NCI-H69 (cell line): ENCODE results near the gene SNCG.
"Not testable (repeated sequence)": the region's sequence is repeated elsewhere in the genome, so short reads cannot be mapped to it uniquely, and the experiment has no call there.

Source experiments
- DNase-seq: peaks from one replicate; lab custom pipeline; 2025; lab: John Stamatoyannopoulos, UW

Gene SNCG

GRCh38 chr10:86958116-86958900 is at the start of gene SNCG:
Gene SNCG (plus strand): TSS chr10:86958599. CDS start chr10:86958698, 99 bp downstream.
- peak; percentile 68 for DNase-seq

- no peak for DNase-seq
Measured at GRCh38 chr10:86914734-86915133, 43.7 kb upstream of the SNCG start.

GRCh38 chr10:86918022-86918471 is 40.4 kb upstream of the SNCG start:
- no peak for DNase-seq

DNA sequence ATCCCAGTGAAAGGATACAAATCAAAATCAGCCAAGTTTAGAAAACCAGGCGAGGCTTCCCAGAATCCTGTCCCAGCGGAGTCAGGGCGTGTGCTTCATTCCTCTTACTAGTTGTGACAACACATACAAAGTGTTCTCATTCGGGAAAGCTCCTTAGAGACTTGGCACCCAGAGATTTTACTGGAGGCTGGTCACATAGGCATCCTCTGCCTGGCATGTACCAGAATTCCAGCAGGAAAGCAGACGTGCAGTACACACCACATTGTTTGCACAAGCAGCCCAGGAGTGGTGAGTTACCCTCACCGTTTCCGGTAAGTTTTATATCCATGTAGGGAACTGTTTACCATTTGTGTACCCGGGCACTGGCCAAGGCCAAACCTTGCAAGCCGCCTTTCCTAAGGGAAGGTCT is 35.8 kb upstream of the SNCG start:
- no peak for DNase-seq

DNA sequence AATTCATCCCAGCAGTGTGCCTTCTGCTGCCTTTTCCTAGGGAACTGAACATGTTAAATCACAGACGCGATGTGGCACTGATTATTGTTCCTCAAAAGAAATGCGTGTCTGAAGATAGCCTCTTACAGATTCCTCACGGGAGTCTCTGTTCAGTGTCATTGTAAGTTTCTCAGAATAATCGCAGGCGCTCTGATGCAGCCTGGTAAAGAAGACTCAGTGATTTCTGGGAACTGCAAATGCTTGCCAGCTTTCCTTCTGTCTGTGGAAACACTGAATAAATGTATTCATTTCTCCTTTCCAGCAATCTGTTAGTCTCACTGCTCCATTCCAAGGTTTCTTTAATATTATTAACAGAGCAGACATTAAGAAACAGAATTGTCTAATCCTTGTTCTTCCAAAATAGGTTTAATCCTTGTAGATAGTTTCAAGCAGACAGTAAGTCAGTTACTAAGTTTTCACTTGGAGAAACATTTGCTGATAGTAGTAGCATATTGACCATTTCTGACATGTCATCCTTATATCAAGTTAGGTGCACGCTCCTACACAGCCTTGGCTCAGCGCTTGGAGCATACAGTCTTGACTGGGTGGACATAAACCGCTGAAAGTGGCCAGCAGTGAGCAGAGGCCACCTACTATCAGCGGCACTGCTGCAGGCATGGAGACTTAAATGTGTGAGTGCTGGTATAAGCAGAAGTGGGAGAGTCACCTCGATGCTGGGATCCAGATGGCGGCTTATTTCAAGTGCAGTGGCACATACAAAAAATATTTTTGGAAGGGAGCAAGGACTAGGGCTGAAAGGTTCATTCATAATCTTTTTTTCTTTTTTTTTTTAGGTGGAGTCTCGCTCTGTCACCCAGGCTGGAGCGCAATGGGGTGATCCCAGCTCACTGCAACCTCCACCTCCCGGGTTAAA is 28.7 kb upstream of the SNCG start:
- no peak for DNase-seq

GRCh38 chr10:86931872-86932271 is 26.5 kb upstream of the SNCG start:
- DNase-seq, result no peak

GRCh38 chr10:86932674-86933073 is 25.7 kb upstream of the SNCG start:
- no peak for DNase-seq

DNA sequence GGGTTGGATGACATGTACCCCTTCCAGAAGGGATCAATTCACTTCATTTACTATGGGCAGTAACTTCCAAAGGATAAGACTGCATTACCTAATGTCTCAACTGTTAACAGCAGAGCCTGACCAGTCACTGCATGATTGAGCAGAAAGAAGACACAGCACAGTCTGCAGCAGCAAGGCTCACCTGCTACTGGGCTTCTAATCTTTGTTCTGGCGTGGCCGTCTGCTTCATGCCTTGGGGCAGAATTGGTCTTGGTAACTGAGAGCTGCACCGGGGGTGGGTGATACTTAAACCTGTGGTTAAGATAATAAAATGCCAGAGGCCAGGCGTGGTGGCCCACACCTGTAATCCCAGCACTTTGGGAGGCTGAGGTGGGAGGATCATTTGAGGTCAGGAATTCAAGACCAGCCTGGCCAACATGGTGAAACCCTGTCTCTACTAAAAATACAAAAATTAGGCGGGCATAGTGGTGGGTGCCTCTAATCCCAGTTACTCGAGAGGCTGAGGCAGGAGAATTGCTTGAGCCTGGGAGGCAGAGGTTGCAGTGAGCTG is 24.2 kb upstream of the SNCG start:
- peak; percentile 77 for DNase-seq

DNA sequence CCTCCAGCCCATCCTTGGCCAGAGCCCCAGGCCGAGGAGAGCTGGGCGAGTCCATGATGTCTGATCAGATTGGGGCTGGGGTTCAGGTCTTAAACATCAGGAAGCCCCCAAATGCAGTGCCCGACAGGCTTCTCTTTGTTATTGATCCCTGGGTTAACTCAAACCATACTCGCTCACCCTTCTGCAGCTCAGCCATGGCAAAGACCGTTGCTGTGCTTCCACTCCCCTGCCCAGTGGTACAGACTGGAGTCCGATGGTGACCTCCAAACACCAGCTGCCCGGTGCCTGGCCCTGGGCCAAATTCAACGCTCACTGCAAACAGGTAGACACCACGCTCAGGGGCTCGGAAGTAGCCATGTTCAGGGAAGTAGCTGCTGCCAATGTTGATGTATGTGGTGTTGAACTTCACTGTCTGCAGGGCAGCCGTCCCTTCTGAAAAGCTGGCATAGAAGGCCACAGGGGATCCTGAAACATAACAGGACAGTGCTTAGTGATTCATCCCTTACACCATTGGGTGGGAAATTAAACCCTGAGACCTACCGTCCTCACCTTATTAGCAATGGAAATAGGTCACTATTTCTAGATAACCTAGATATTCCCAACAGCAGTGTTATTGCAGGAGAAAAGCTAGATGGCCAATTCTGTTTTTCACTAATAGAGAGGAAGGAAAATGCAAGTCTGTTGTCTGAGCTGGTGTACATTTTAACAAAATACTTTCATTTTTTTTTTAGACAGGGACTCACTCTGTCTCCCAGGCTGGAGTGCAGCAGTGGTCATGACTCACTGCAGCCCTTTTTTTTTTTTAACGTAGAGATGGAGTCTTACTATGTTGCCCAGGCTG is 21.5 kb upstream of the SNCG start:
- peak; percentile 58 for DNase-seq

DNA sequence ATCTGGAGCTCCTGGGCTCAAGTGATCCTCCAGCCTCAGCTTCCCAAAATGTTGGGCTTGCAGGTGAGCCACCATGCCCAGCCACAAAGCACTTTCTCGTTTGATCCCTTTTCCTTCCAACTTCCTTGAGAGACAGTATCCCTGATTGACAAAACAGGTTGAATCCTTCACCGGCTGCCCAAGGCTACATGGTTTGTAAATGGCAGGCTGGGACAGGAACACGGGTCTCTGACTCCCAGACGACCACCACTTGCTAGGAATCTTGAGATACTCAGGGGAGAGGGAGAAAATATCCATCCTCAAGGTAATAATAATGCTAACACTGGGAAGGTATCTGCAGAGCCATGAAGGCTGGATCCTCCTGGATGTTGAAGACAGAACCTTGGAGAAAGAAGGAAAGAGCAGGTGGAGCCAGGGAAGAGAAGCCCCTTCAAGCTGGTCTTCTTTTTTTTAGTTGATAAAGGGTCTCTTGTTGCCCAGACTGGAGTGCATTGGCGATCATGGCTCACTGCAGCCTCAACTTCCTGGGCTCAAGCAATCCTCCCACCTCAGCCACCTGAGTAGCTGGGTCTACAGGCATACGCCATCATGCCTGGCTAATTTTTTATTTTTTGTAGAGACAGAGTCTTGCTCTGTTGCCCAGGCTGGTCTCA is 20.8 kb upstream of the SNCG start:
- DNase-seq, result no peak

GRCh38 chr10:86938260-86938659 is 20.1 kb upstream of the SNCG start:
- no peak for DNase-seq

DNA sequence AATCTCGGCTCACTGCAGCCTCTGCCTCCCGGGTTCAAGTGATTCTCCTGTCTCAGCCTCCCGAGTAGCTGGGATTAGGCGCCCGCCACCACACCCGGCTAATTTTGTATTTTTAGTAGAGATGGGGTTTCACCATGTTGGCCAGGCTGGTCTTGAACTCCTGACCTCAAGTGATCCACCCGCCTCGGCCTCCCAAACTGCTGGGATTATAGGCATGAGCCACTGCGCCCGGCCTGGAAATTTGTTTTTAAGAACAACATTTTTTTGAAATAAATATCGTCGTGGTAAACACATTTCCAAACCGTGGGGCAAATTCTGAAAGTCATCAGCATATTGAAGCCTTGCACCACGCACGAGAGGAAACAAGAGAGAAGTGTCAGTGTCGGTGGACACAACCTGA is 18.3 kb upstream of the SNCG start:
- not testable (repeated sequence) for DNase-seq

- no peak for DNase-seq
Measured at GRCh38 chr10:86940677-86941076, 17.7 kb upstream of the SNCG start.

GRCh38 chr10:86941426-86941825 is 17.0 kb upstream of the SNCG start:
- no peak for DNase-seq

DNA sequence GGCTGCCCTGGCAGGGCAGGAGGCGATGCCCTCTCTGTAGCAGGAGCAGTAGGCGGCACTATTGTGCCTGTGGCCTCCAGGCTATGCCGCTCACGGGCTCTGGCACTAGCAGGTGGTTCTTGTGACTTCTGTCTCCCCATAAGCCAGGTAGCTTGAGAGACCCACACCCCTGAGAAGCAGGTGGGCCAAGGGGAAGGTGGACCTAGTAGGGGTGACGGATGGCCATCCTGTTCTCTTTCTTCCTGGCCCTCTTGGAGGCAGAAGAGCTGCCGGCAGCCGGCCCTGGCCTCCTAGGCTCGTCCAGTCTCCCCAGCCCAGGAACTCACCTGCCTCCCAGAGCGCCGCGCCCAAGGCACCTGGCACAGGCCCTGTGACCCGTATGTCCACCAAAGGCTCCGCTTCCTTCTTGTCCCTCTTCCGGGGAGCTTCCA is 16.4 kb upstream of the SNCG start:
- DNase-seq, result no peak

DNA sequence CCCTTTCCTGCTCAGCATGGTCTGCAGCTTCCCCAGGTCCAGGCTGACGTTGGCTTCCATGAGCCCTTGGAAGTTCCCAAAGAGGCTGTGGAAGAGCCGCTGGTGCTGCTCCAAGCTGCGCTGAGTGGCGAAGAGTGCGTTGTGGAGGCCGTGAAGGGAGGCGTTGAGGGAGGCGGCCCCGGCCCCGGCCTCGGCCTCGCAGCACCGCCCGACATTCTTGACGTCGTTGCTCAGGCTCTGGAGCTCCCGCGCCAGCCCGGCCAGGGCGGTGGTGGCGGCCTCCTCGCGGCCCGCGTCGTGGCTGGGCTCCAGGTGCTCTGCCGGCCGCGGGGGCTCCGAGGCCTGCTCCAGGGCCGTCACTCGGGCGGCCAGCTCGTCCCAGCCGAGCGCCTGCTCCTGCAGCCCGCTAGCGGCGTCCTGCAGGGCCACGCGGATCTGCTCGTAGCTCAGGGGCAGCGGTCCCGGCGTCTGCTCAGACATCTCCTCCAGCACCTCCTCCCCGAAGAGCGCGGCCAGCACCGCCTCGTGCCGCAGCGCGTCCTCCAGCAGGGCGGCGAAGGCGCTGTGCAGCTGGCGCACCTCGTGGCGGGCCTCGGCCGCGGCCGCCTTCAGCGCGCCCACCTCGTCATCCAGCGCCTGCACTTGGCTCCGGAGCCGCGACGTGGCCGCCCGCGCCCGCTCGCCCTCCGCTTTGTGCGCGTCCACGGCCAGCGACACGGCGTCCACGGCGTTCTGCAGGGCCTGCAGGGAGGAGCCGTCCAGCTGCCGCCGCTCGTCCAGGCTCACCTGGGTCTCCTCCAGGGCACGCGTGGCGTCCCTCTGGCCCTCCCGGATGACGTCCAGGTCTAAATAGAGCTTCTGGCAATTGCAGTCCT is 15.7 kb upstream of the SNCG start:
- no peak for DNase-seq

DNA sequence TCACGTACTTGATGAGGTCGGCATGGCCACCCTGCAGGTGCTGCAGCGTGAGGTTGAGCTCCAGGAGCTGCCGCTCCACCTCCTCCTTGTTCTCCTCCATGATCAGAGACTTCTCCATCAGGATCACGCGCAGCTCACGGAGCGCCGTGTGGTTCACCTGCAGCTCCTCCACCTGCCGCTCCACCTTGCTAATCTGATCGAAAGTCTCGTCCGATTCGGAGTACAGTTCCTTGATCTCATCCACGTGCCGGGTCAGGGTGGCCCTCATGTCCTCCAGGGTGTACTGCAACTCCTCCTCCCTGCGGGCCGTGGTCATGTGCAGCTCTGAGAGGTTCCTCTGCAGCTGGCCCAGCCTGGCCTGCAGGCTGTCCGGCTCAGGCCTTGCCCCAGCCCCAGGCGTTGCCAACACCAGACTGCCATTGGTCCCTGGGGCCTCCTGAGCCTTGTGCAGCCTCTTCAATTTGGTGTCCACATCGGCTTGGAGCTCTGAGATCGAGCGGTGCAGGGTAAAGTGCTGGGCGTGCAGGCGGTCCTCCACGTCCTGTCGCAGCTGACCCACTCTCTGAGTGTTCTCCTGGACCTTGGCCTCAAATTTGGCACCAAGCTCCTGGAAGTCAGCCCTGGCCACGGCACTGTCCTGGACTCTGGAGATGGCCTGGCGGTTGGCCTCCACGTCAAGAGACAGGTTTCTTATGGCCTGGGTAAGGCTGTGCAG is 14.9 kb upstream of the SNCG start:
- DNase-seq, result no peak

GRCh38 chr10:86944031-86944419 is 14.4 kb upstream of the SNCG start:
- no peak for DNase-seq

DNA sequence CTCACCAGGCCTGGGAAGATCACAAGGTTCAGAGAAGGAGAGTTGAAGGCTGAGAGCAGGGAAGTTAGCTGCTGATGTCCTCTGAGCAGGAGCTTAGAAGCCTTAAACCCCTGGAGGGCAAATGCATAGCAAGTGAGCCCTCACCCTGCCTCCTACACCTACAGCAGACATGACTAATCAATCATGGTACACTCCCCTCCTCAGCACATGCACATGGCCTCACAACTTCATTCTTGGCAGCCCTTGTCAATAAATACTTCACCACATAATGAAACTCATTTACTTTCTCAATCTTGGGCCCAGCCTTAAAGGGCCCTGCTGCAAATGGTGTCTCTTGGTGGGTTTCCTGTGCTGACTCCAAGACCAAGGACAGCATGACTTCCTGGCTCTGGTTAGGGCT is 13.9 kb upstream of the SNCG start:
- DNase-seq, result peak; percentile 3

GRCh38 chr10:86944907-86945306 is 13.5 kb upstream of the SNCG start:
- DNase-seq, result no peak
